AG09319 (cell line): Measurements from ENCODE around the gene ADAMTS17.

Experiments used
- DNase-seq: peaks from one replicate; pipeline ENCODE4 v3.0.0-alpha.2; 2010; ENCODE audit warnings: low read depth; ENCODE audit errors: extremely low read depth
- TF ChIP-seq, protein P1 (sequence below): IDR thresholded peaks from 2 replicates; pipeline ENCODE4 v1.5.1; 2011; ENCODE audit warnings: low read depth, mild to moderate bottlenecking, inconsistent platforms, low read length, moderate library complexity

Gene ADAMTS17

DNA sequence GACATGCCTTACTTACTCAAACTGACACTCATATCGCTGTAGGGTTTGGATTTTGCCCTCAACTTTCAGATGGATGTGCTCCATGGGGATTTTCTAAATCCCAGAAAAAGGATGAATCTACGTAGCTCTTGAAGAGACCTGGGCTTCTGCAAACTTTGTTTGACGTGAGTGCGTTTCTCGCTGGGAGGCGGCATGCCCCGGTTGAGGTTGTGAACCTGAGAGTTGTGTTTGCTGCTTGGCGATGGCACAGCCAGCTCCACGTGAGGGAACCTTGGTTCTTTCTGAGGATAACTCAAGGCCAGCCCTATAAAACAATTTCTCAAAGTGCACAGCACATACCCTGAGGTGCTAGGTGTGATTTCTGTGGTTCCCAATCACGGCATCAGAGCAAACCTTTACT, 209.5 kb downstream of the ADAMTS17 start:
- TF ChIP-seq, protein P1, sequence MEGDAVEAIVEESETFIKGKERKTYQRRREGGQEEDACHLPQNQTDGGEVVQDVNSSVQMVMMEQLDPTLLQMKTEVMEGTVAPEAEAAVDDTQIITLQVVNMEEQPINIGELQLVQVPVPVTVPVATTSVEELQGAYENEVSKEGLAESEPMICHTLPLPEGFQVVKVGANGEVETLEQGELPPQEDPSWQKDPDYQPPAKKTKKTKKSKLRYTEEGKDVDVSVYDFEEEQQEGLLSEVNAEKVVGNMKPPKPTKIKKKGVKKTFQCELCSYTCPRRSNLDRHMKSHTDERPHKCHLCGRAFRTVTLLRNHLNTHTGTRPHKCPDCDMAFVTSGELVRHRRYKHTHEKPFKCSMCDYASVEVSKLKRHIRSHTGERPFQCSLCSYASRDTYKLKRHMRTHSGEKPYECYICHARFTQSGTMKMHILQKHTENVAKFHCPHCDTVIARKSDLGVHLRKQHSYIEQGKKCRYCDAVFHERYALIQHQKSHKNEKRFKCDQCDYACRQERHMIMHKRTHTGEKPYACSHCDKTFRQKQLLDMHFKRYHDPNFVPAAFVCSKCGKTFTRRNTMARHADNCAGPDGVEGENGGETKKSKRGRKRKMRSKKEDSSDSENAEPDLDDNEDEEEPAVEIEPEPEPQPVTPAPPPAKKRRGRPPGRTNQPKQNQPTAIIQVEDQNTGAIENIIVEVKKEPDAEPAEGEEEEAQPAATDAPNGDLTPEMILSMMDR = no peak
- no peak for DNase-seq

DNA sequence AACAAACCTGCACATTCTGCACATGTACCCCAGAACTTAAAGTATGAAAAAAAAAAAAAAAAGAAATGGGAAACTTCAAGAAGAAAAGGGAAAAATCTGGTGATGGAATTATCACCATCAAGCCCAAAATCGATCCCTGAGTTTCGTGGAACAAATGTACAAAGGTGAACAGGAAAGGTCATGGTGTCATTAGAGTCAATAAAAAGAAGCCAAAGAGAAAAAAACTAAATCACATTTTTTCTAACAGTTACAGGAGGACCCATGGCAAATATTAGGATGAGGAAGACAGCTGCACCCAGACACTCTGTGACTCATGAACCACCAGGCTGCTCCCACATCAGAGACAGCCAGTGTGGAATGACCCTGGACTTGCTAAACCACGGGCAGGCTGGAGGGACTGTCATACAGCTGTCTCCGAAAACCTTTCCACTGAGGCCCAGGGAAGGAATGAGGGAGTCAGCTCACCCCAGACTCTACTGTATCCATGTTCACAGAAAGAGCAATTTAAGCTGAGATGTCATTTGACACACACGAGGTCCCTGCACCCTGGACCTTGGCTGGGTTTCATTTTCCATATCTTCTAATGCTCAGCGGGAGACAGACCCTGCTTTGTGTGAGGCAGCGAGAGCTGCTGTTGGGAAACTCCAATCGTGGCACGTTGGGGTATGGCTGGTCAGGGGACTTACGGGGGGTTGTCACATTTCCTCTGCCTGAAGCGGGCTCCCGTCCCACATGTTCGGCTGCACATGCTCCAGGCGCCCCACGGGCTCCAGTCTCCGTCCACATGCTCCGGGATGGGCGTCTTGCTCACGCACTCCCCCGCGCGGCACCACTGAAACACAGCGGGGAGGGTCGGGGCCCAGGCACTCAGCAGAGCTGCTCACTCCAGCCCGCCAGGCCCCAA, 210.2 kb downstream of the ADAMTS17 start:
- TF ChIP-seq, protein P1 = no peak
- no peak for DNase-seq

DNA sequence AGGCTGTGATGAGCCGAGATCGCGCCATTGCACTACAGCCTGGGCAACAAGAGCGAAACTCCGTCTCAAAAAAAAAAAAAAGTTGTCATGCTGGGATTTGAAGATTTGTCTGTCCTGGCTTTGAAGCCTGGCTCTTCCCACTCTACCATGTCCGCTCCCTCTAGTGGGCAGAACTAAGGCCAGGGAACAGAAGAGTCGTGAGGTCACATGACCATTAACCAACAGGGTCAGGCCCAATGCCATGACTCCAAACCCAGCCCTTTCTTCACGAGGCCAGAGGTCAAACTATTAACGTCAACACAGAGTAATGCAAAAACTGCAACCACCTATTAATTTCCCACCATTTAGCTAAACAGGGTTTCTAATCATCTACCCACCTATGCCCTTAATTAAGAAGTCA, 212.1 kb downstream of the ADAMTS17 start:
- TF ChIP-seq, protein P1 = no peak
- DNase-seq = no peak

DNA sequence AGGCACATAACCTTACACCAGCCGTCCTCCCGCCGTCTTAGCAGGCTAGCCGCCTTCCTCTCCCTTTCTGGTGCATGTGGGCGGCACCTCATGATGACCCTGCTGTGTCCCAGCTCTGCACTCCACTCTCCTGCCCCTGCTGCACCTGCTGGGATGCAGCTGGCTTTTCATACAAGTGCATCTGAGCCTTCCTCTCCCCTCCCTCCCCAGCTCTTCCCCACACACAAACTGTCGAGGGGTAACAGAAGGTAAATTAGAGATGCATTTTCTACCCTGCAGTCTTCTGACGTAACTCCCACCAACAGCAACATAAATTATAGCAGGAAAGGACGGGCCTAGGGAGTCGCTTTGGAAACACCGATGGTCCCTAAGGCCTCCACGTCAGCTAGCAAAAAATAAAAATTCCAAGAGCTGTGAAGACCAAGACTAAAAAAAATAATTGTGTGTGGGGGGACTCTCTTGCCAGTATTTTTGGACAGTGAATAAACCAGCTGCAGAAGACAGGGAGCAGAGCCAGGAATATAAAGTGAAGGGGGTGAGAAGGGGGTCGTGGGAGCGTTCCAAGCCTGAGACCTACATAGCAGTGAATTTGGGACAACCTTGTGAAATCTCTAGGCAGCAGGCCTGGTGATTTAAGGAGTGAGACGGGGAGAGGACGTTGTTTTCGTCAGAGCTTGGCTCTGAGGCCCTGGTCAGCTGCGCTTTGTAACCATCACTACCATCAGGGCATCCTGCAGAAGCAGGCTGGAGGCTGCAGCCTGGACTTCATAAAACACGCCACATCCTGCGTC, 216.2 kb downstream of the ADAMTS17 start:
- no peak for DNase-seq
- TF ChIP-seq, protein P1 = no peak

DNA sequence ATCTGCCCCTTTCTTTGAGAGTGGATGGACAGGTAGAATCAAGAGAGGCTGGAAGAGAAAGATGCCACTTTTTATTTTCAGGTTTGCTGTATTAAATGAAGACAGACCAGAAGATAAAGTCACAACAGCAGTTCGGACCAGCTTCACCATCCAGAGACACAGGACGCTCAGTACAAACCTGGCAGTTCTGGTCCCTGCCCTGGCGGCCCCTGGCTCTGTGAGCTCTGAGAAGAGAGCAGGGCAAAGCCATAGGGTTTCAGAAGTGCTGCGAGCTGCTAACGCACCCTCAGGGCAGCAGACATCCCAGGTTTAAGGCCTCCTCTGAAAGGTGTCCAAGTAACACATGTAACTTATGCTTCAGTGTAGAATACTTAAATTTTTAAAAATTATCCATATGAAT, 216.8 kb downstream of the ADAMTS17 start:
- no peak for DNase-seq
- TF ChIP-seq, protein P1 = no peak

DNA sequence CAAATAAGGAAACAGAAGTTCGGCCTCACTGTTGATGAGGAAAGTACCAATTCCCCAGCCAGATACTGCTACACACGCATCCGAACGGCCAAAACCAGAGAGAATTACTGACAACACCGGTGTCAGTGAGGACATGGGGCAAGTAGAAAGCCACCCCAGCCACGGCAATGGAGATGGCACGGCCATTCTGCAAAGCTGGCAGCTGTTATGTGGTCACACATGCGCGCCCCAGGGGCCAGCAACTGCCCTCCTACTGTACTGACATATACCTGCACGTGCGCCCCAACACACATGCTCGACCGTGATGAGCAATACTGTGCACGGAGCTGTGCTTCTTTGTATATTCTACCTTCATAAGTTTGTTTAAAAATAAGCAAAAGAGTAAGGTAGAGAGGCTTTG, 217.4 kb downstream of the ADAMTS17 start:
- no peak for DNase-seq
- TF ChIP-seq, protein P1 = no peak

DNA sequence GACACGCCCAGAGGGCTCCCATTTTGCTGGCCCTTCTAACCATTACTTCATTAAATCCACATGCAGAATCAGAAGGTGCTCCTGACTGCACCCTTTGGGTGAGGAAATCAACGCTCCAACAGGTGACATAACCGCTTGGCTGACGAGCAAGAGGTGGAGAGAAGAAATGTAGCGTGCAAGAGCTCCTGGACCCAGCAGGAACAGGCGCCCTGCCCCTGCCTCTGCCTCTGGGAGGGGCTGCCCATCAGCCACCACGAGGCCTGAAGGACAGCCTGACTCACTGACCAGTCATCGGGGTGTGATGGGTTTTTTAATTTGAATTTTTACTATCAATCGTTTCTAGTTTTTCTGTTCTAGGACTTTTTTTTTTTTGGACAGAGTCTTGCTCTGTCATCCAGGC, 218.2 kb downstream of the ADAMTS17 start:
- TF ChIP-seq, protein P1 = no peak
- DNase-seq = no peak
